Endothelial cell (in vitro differentiated cells): ENCODE results near the gene HS3ST5. TPM values are rescaled to one million over a fixed set of nuclear protein-coding genes. Genes with fewer than 3 reads are reported as not detected.

Experiments used
- DNase-seq: peaks from one replicate; pipeline ENCODE4 v3.0.0; 2021; ENCODE audit warnings: low spot score
- H3K27ac Mint-ChIP-seq: one replicate; pipeline ENCODE4 v1.8.0; 2021; ENCODE audit warnings: mixed read lengths, inconsistent platforms; ENCODE audit not compliant: unreplicated experiment
- H3K27me3 Mint-ChIP-seq: one replicate; pipeline ENCODE4 v1.8.0; 2021; ENCODE audit warnings: mild to moderate bottlenecking, moderate library complexity, mixed read lengths, inconsistent platforms; ENCODE audit not compliant: unreplicated experiment
- H3K36me3 Mint-ChIP-seq: one replicate; pipeline ENCODE4 v1.8.0; 2021; ENCODE audit warnings: mild to moderate bottlenecking, low read depth, mixed read lengths, inconsistent platforms; ENCODE audit not compliant: unreplicated experiment
- H3K4me1 Mint-ChIP-seq: one replicate; pipeline ENCODE4 v1.8.0; 2021; ENCODE audit warnings: mild to moderate bottlenecking, mixed read lengths, inconsistent platforms; ENCODE audit not compliant: unreplicated experiment
- H3K4me3 Mint-ChIP-seq: one replicate; pipeline ENCODE4 v1.8.0; 2021; ENCODE audit warnings: mild to moderate bottlenecking, mixed read lengths, inconsistent platforms; ENCODE audit not compliant: unreplicated experiment
- H3K9me3 Mint-ChIP-seq: one replicate; pipeline ENCODE4 v1.8.0; 2021; ENCODE audit warnings: mixed read lengths, inconsistent platforms; ENCODE audit not compliant: unreplicated experiment
- CTCF ChIP-seq: fragments of 200-600 bp; sonication (generic); IDR thresholded peaks from one replicate; pipeline ENCODE4 v1.5.0; 2021; ENCODE audit warnings: antibody characterized with exemption; ENCODE audit not compliant: unreplicated experiment
- total RNA-seq: library from RNA; stranded (reverse); fragmentation: NEBNext Ultra II Directional; extraction: Animal tissue kit (Norgen Biotek cat#: 25700); gene quantifications from one replicate; pipeline ENCODE4 v1.2.1, GENCODE V29; 2021; ENCODE audit not compliant: unreplicated experiment

Gene HS3ST5
- total RNA-seq, 1 donor from 2014 or later: 0.51 TPM

- no peak overlapping the region for H3K4me3 Mint-ChIP-seq
- TF ChIP-seq CTCF: no peak
- H3K36me3 Mint-ChIP-seq: no peaks in the 10 kb centered on the region
- peaks cover 4% of the 10 kb centered on the region for H3K4me1 Mint-ChIP-seq
- no peak for DNase-seq
- no peak overlapping the region for H3K27ac Mint-ChIP-seq
- no peaks in the 10 kb centered on the region for H3K9me3 Mint-ChIP-seq
- H3K27me3 Mint-ChIP-seq: peaks cover 5% of the 10 kb centered on the region
Measured at GRCh38 chr6:114362957-114363356, 20.1 kb upstream of the HS3ST5 start.

GRCh38 chr6:114362396-114362795 lies 19.6 kb upstream of the HS3ST5 start:
- no peak for TF ChIP-seq CTCF
- no peak for DNase-seq
- Mint-ChIP-seq H3K4me3 (no peak overlapping the region), H3K27ac (no peak overlapping the region), H3K27me3 (peaks cover 5% of the 10 kb centered on the region), H3K9me3 (no peaks in the 10 kb centered on the region), H3K4me1 (no peaks in the 10 kb centered on the region), H3K36me3 (no peaks in the 10 kb centered on the region)

- H3K4me1 Mint-ChIP-seq: no peaks in the 10 kb centered on the region
Measured at GRCh38 chr6:114361036-114361435, 18.2 kb upstream of the HS3ST5 start.

GRCh38 chr6:114355300-114355699 lies 12.5 kb upstream of the HS3ST5 start:
- TF ChIP-seq CTCF: no peak
- H3K4me3 Mint-ChIP-seq: no peak overlapping the region
- no peak overlapping the region for H3K27ac Mint-ChIP-seq
- H3K36me3 Mint-ChIP-seq: no peaks in the 10 kb centered on the region
- no peaks in the 10 kb centered on the region for H3K4me1 Mint-ChIP-seq
- H3K9me3 Mint-ChIP-seq: no peaks in the 10 kb centered on the region
- no peak for DNase-seq
- peaks cover under 1% of the 10 kb centered on the region for H3K27me3 Mint-ChIP-seq

More at GRCh38 chr6:114361036-114361435, 18.2 kb upstream of the HS3ST5 start:
- Mint-ChIP-seq H3K36me3 (no peaks in the 10 kb centered on the region), H3K27me3 (peaks cover 5% of the 10 kb centered on the region), H3K4me3 (no peak overlapping the region), H3K9me3 (no peaks in the 10 kb centered on the region), H3K27ac (no peak overlapping the region)
- no peak for DNase-seq
- no peak for TF ChIP-seq CTCF

GRCh38 chr6:114354482-114354881 lies 11.7 kb upstream of the HS3ST5 start:
- H3K4me3 Mint-ChIP-seq: no peak overlapping the region
- TF ChIP-seq CTCF: no peak
- DNase-seq: no peak
- no peak overlapping the region for H3K27ac Mint-ChIP-seq
- no peaks in the 10 kb centered on the region for H3K4me1 Mint-ChIP-seq
- no peaks in the 10 kb centered on the region for H3K36me3 Mint-ChIP-seq
- peaks cover 2% of the 10 kb centered on the region for H3K27me3 Mint-ChIP-seq
- no peaks in the 10 kb centered on the region for H3K9me3 Mint-ChIP-seq
